ENCODE results near the gene CHRND. TPM values are rescaled to one million over a fixed set of nuclear protein-coding genes. Genes with fewer than 3 reads are reported as not detected.

Gene CHRND
- total and polyA plus RNA-seq, 8 donors = 0.07 to 0.22 (median 0.12) TPM; not detected in 5

DNA sequence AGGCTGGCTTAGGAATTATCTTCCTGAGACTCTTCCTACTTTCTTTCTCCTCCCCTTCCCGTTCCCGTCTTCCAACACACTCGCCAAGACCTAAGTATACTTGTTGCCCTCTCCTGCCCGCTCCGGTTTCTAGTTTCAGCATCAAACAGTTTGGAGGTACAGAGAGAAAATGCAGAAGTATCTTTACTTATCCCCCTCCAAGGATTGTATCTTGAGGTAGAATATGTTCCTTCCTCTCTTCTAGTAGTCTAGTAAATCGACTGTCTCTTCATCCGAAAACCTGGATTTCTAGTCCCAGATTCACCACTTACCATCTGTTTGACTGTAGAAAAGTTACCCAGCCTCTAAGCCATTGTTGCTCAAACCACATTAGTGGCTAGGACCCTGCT, 25.3 kb downstream of the CHRND start:
- FAIRE-seq = no peak
- WGBS, 2 donors = 5 to 7% methylated on average over 7 of the region's 7 CpGs

DNA sequence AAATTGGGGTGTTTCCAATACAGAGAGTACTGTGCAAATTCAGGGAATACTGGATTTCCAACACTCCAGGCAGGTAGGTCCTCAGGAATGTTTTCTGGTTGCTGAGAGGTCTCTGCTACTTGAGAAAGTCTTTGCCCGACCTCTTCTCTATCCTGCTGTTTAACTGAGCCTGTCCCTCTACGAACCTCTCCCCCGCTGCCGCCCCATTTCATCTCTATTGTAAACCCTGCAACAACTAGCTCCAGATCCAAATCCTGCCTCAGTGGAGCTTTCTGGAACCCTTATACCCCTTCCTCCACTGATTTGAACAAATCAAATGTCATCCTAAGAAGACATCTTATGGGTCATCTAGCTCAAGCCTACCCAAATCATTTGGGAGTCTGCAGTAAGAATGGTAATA, 25.8 kb downstream of the CHRND start:
- TF ChIP-seq, protein P1, sequence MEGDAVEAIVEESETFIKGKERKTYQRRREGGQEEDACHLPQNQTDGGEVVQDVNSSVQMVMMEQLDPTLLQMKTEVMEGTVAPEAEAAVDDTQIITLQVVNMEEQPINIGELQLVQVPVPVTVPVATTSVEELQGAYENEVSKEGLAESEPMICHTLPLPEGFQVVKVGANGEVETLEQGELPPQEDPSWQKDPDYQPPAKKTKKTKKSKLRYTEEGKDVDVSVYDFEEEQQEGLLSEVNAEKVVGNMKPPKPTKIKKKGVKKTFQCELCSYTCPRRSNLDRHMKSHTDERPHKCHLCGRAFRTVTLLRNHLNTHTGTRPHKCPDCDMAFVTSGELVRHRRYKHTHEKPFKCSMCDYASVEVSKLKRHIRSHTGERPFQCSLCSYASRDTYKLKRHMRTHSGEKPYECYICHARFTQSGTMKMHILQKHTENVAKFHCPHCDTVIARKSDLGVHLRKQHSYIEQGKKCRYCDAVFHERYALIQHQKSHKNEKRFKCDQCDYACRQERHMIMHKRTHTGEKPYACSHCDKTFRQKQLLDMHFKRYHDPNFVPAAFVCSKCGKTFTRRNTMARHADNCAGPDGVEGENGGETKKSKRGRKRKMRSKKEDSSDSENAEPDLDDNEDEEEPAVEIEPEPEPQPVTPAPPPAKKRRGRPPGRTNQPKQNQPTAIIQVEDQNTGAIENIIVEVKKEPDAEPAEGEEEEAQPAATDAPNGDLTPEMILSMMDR (IDR thresholded peaks at IDR 0.05) = no peak
- WGBS, 2 donors = 89 to 95% methylated on average over 4 of the region's 4 CpGs
- no peak overlapping the region for H3K27ac ChIP-seq

More for the DNA sequence above, 25.3 kb downstream of the CHRND start:
- Histone ChIP-seq H3K27me3 (no peaks in the 10 kb centered on the region), H3K27ac (peak overlapping the region; percentile 92 to 99 (median 95)), H3K9me3 (no peaks in the 10 kb centered on the region), H3K4me1 (peaks cover 0 to 15% (median 4%) of the 10 kb centered on the region in 3 donors), H3K4me3 (peak overlapping the region; percentile 82 to 99 (median 94)), H3K36me3 (no peaks in the 10 kb centered on the region)
- intact Hi-C loops (cut with DNase I) = no loop called here
- ATAC-seq = no peak
- no peak for DNase-seq
- TF ChIP-seq, protein P1 (IDR thresholded peaks at IDR 0.05) = no peak

DNA sequence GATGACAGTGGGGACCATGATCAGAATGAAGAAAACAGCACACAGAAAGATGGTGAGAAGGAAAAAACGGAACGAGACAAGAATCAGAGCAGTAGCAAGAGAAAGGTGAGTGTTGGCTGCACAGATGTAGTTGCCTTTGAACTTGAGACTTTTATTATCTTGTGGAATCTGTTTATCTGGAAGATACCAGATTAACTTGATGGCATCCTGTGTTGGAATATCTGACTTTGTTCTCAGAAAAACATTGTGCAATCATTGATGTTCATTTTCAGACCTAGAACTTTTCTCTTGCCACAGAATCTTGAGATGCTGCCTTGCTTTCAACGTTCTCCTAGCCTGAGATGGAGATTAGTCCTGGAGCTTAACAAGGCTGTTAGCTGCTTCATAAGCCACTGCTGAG, 30.5 kb downstream of the CHRND start:
- TF ChIP-seq, protein P1 (IDR thresholded peaks at IDR 0.05) = no peak
- H3K27ac ChIP-seq = no peak overlapping the region
- H3K36me3 ChIP-seq = peaks cover 4 to 19% (median 6%) of the 10 kb centered on the region in 3 donors
- H3K4me1 ChIP-seq = peaks cover 0 to 10% (median 4%) of the 10 kb centered on the region in 3 donors
- DNase-seq (no peak), FAIRE-seq (no peak), ATAC-seq (no peak)
- H3K9me3 ChIP-seq = no peaks in the 10 kb centered on the region
- intact Hi-C loops (cut with DNase I) = no loop called here
- 82 to 84% methylated on average over 3 of the region's 3 CpGs for WGBS, 2 donors
- no peaks in the 10 kb centered on the region for H3K27me3 ChIP-seq
- no peak overlapping the region for H3K4me3 ChIP-seq

More for the DNA sequence above, 25.8 kb downstream of the CHRND start:
- no peak for FAIRE-seq
- H3K27me3 ChIP-seq = no peaks in the 10 kb centered on the region
- H3K4me1 ChIP-seq = peaks cover 0 to 15% (median 4%) of the 10 kb centered on the region in 3 donors
- H3K9me3 ChIP-seq = no peaks in the 10 kb centered on the region
- DNase-seq = no peak
- H3K36me3 ChIP-seq = no peaks in the 10 kb centered on the region
- intact Hi-C loops (cut with DNase I) = no loop called here
- no peak for ATAC-seq
- H3K4me3 ChIP-seq = peak overlapping the region in 2 of 4 donors; percentile 82 to 93

DNA sequence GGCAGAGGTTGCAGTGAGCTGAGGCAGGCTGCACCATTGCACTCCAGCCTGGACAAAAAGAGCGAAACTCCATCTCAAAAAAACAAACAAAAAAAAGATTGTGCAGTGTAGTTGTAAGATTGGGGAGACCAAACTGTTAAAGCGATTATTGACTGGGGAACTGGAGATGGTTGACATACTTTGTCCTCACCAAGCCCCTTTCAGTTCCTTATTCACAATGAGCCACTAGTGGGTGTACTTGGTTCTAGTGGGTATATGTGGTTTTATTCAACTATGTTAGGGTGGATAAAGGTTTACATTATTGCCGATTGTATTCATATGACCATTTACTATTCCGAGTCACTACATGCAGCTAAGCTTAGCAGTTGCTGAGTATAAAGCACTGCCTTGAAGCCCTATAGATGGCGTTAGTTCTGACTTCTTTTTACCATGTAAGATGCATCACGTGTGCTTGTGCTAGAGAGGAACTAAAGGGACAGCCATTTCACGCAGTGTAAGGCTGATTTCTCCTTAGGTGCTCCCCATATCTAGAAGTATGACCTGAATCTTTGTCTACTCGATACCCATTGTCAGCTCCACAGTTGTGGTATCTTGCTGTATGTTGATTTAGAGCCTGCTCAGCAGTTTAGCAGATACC, 36.7 kb downstream of the CHRND start:
- ATAC-seq (no peak), FAIRE-seq (no peak), DNase-seq (no peak)
- Histone ChIP-seq H3K27ac (no peak overlapping the region), H3K4me1 (no peaks in the 10 kb centered on the region), H3K4me3 (no peak overlapping the region), H3K9me3 (no peaks in the 10 kb centered on the region), H3K36me3 (peaks cover 12 to 49% (median 18%) of the 10 kb centered on the region in 3 donors), H3K27me3 (no peaks in the 10 kb centered on the region)
- TF ChIP-seq, protein P1 (IDR thresholded peaks at IDR 0.05) = no peak
- intact Hi-C loops (cut with DNase I) = no loop called here
- WGBS, 2 donors = 86 to 90% methylated on average over 8 of the region's 8 CpGs

DNA sequence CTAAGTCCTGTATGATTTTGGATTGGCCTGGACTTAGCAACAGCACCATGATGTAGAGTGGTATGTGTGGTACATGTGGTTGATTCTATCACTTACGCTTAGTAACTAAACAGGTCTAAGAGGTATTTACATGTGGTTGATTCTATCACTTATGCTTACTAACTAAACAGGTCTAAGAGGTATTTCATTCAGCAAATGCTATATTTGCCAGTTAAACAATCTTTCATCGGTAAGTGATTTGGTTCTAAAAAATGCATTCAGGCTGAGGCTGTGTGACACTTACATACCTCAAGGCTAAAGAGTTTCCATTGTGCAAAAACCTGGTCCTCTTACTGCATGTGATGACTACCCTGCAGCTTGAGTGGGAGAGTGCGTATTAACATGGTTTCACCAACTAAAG, 37.6 kb downstream of the CHRND start:
- Histone ChIP-seq H3K27me3 (no peaks in the 10 kb centered on the region), H3K36me3 (peaks cover 9 to 45% (median 26%) of the 10 kb centered on the region in 3 donors), H3K4me1 (no peaks in the 10 kb centered on the region), H3K4me3 (no peak overlapping the region), H3K27ac (no peak overlapping the region), H3K9me3 (no peaks in the 10 kb centered on the region)
- ATAC-seq (no peak), FAIRE-seq (no peak), DNase-seq (no peak)
- 57 to 62% methylated on average over 3 of the region's 3 CpGs for WGBS, 2 donors
- intact Hi-C loops (cut with DNase I) = no loop called here
- TF ChIP-seq, protein P1 (IDR thresholded peaks at IDR 0.05) = no peak

Data from pancreas (tissue), 10 donors.